ENCODE data around the gene ADK. TPM values are rescaled to one million over a fixed set of nuclear protein-coding genes. Genes with fewer than 3 reads are reported as not detected.

Gene ADK
- total RNA-seq, 4 donors from 2014 or later = 15.3 to 23.3 (median 20.8) TPM

GRCh38 chr10:74643596-74643975, 492.6 kb downstream of the ADK start:
- peaks cover 0 to 20% (median 0%) of the 10 kb centered on the region in 3 donors for H3K4me1 ChIP-seq
- H3K9me3 ChIP-seq = no peaks in the 10 kb centered on the region
- no peak for TF ChIP-seq POLR2AphosphoS5 (IDR thresholded peaks at IDR 0.05)
- no peak for TF ChIP-seq POLR2A (IDR thresholded peaks at IDR 0.05)
- TF ChIP-seq CTCF (IDR thresholded peaks at IDR 0.05) = no peak
- no peak for TF ChIP-seq EP300 (IDR thresholded peaks at IDR 0.05)
- no peaks in the 10 kb centered on the region for H3K36me3 ChIP-seq
- H3K27me3 ChIP-seq = no peaks in the 10 kb centered on the region
- no peak for ATAC-seq
- no peak overlapping the region for H3K4me3 ChIP-seq
- no peak overlapping the region for H3K27ac ChIP-seq

GRCh38 chr10:74644738-74645137, 493.7 kb downstream of the ADK start:
- peaks cover 0 to 20% (median 0%) of the 10 kb centered on the region in 3 donors for H3K4me1 ChIP-seq
- TF ChIP-seq POLR2AphosphoS5 (IDR thresholded peaks at IDR 0.05) (no peak), CTCF (IDR thresholded peaks at IDR 0.05) (no peak), POLR2A (IDR thresholded peaks at IDR 0.05) (no peak), EP300 (IDR thresholded peaks at IDR 0.05) (no peak)
- H3K9me3 ChIP-seq = no peaks in the 10 kb centered on the region
- no peak for ATAC-seq
- no peaks in the 10 kb centered on the region for H3K36me3 ChIP-seq
- no peak overlapping the region for H3K4me3 ChIP-seq
- WGBS, 2 donors (ENCODE audit: low coverage in 1 of 2) = 83 to 100% methylated on average over 2 of the region's 2 CpGs
- H3K27ac ChIP-seq = no peak overlapping the region
- no peaks in the 10 kb centered on the region for H3K27me3 ChIP-seq

GRCh38 chr10:74645692-74646091, 494.7 kb downstream of the ADK start:
- TF ChIP-seq POLR2AphosphoS5 (IDR thresholded peaks at IDR 0.05) (no peak), CTCF (IDR thresholded peaks at IDR 0.05) (no peak), EP300 (IDR thresholded peaks at IDR 0.05) (no peak), POLR2A (IDR thresholded peaks at IDR 0.05) (no peak)
- H3K36me3 ChIP-seq = no peaks in the 10 kb centered on the region
- ATAC-seq = no peak
- H3K9me3 ChIP-seq = no peaks in the 10 kb centered on the region
- no peak overlapping the region for H3K27ac ChIP-seq
- H3K4me3 ChIP-seq = no peak overlapping the region
- no peaks in the 10 kb centered on the region for H3K27me3 ChIP-seq
- 88 to 97% methylated on average over 3 of the region's 3 CpGs for WGBS, 2 donors (ENCODE audit: low coverage in 1 of 2)
- H3K4me1 ChIP-seq = peaks cover 0 to 11% (median 0%) of the 10 kb centered on the region in 3 donors

- ATAC-seq = no peak
- Histone ChIP-seq H3K4me1 (no peaks in the 10 kb centered on the region), H3K27ac (no peak overlapping the region), H3K36me3 (no peaks in the 10 kb centered on the region), H3K9me3 (no peaks in the 10 kb centered on the region), H3K4me3 (no peak overlapping the region), H3K27me3 (no peaks in the 10 kb centered on the region)
- TF ChIP-seq EP300 (IDR thresholded peaks at IDR 0.05) = no peak
- no peak for TF ChIP-seq CTCF (IDR thresholded peaks at IDR 0.05)
- no peak for TF ChIP-seq POLR2A (IDR thresholded peaks at IDR 0.05)
- no peak for TF ChIP-seq POLR2AphosphoS5 (IDR thresholded peaks at IDR 0.05)
- WGBS, 2 donors (ENCODE audit: low coverage in 1 of 2) = 67 to 92% methylated on average over 1 of the region's 1 CpG
Observed at GRCh38 chr10:74650613-74651012, 499.6 kb downstream of the ADK start.

- H3K4me3 ChIP-seq = no peak overlapping the region
- no peak overlapping the region for H3K27ac ChIP-seq
- no peak for ATAC-seq
- H3K4me1 ChIP-seq = no peaks in the 10 kb centered on the region
- no peak for TF ChIP-seq CTCF (IDR thresholded peaks at IDR 0.05)
- TF ChIP-seq POLR2A (IDR thresholded peaks at IDR 0.05) = no peak
- TF ChIP-seq POLR2AphosphoS5 (IDR thresholded peaks at IDR 0.05) = no peak
- no peak for TF ChIP-seq EP300 (IDR thresholded peaks at IDR 0.05)
- H3K36me3 ChIP-seq = no peaks in the 10 kb centered on the region
- no peaks in the 10 kb centered on the region for H3K27me3 ChIP-seq
- no peaks in the 10 kb centered on the region for H3K9me3 ChIP-seq
Observed at GRCh38 chr10:74651565-74651964, 500.5 kb downstream of the ADK start.

All from gastroesophageal sphincter (tissue), 4 donors.